GM10248 (cell line): ENCODE measurements around the gene PZP.
"Not testable (repeated sequence)": the region's sequence is repeated elsewhere in the genome, so short reads cannot be mapped to it uniquely, and the experiment has no call there.

Experiments
- CTCF ChIA-PET: fragments of 300-600 bp; sonication (Branson Sonifier 250); formaldehyde crosslinking; extraction: SDS; loops from one replicate; lab custom pipeline; 2021; ENCODE audit warnings: antibody characterized with exemption; lab: Yijun Ruan, JAX
- POLR2A ChIA-PET: fragments of 350-650 bp; sonication (Branson Sonifier 250); formaldehyde crosslinking; extraction: SDS; loops from one replicate; lab custom pipeline; 2020; ENCODE audit warnings: antibody characterized with exemption; lab: Yijun Ruan, JAX
- DNase-seq: peaks from one replicate; pipeline ENCODE4 v3.0.0; 2012; ENCODE audit errors: extremely low spot score
- TF ChIP-seq, protein P1 (sequence below): IDR thresholded peaks from 2 replicates; pipeline ENCODE4 v1.5.1; 2012; ENCODE audit warnings: mild to moderate bottlenecking, low read depth; ENCODE audit errors: extremely low read depth, missing control alignments, control extremely low read depth

The PZP gene

DNA sequence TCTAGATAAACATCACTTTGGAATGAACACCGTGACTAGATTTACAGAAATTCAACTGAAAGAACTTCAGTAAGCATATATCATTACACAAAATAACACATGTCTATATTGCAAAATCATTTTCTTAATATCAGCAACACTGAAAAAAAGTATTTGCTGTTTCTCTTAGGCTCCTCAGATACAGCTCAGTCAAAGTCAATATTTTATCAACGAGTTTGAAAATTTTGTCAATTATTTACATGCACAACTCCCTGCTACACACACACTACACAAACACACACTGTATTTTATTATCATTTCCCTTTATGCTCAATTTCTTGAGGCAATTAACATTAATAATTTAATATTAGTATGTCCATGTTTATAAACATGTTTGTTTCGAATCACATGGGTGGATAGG is 3.8 kb downstream of the PZP start:
- DNase-seq = no peak
- ChIA-PET CTCF (no interaction called here), POLR2A (no interaction called here)
- TF ChIP-seq, protein P1, sequence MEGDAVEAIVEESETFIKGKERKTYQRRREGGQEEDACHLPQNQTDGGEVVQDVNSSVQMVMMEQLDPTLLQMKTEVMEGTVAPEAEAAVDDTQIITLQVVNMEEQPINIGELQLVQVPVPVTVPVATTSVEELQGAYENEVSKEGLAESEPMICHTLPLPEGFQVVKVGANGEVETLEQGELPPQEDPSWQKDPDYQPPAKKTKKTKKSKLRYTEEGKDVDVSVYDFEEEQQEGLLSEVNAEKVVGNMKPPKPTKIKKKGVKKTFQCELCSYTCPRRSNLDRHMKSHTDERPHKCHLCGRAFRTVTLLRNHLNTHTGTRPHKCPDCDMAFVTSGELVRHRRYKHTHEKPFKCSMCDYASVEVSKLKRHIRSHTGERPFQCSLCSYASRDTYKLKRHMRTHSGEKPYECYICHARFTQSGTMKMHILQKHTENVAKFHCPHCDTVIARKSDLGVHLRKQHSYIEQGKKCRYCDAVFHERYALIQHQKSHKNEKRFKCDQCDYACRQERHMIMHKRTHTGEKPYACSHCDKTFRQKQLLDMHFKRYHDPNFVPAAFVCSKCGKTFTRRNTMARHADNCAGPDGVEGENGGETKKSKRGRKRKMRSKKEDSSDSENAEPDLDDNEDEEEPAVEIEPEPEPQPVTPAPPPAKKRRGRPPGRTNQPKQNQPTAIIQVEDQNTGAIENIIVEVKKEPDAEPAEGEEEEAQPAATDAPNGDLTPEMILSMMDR = no peak

DNA sequence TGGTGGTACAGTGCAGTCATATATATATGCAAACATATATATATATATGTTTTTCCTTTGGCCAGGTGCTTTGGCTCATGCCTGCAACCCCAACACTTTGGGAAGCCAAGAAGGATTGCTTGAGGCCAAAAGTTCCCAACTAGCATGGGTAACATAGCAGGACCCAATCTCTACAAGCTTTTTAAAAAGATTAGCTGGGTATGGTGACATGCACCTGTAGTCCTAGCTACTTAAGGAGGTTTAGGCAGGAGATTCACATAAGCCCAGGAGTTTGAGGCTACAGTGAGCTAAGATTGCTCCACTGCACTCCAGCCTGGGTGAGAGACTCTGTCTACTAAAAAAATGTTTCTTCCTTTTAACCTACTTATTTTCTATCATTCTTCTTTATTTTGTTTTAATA is 10.2 kb downstream of the PZP start:
- no peak for DNase-seq
- ChIA-PET POLR2A (no interaction called here), CTCF (interaction anchor here (1.2 kb wide), 1 partner anchor 8 kb away, joined by 3 read pairs; no protein-coding TSS in a partner anchor)
- TF ChIP-seq, protein P1 = no peak

DNA sequence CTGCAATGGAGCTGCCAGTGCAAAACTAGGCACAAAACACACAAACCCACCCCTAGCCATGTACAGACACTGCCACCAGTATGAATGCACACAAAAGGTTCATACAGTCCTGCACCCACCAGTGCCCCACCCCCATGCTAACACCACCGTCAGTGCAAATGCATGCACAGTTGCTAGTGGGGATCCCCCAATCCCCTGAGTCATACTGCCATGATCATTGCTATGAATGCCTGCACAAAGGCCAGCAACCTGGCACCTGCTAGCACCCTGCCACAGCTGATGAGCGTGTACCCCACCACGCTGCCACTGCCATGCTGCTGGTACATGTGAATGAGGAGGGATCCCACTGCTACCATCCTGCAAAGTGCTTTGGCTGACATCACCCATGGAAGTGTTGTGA is 23.9 kb downstream of the PZP start:
- no peak for DNase-seq
- CTCF ChIA-PET = interaction anchor here (0.9 to 1.3 kb wide), 2 partner anchors 11 to 294 kb away, joined by 4 to 5 read pairs; no protein-coding TSS in a partner anchor
- POLR2A ChIA-PET = no interaction called here
- TF ChIP-seq, protein P1 = no peak

DNA sequence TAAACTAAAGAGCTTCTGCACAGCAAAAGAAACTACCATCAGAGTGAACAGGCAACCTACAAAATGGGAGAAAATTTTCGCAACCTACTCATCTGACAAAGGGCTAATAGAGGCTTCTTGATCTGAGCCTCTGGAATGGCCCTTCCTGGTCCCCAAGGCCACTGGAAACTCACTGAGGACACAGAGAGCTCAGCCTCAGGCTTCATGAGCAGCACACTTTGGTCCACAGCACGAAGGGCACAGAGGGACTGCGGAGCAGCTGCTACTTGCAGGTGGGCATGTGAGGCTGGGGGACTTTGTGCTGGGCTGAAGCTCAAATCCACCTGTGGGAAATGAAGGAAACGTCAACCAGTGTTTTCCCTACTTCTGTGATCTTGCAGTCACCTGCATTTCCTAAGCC is 27.4 kb downstream of the PZP start:
- CTCF ChIA-PET = no interaction called here
- POLR2A ChIA-PET = no interaction called here
- TF ChIP-seq, protein P1 = no peak
- no peak for DNase-seq

DNA sequence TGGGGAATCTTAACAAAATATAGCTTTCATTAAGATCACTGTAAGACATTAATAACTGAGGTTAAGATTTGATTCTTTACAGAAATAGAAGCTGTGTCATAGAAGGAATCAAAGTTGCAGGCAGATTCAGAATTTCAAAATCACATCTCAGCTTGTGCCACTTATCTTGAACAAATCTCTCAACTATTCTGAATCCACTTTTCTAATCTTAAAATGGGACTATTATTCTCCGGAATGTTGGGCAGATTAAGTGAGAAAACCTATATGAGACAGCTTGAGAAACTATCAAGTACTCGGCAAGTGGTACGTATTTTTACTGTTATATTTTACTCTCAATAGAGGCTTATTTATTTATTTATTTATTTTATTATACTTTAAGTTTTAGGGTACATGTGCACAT is 28.4 kb downstream of the PZP start:
- ChIA-PET CTCF (interaction anchor here (1.2 to 1.4 kb wide), 2 partner anchors 9 to 10 kb away, joined by 3 to 4 read pairs; no protein-coding TSS in a partner anchor), POLR2A (no interaction called here)
- TF ChIP-seq, protein P1 = no peak
- DNase-seq = no peak

DNA sequence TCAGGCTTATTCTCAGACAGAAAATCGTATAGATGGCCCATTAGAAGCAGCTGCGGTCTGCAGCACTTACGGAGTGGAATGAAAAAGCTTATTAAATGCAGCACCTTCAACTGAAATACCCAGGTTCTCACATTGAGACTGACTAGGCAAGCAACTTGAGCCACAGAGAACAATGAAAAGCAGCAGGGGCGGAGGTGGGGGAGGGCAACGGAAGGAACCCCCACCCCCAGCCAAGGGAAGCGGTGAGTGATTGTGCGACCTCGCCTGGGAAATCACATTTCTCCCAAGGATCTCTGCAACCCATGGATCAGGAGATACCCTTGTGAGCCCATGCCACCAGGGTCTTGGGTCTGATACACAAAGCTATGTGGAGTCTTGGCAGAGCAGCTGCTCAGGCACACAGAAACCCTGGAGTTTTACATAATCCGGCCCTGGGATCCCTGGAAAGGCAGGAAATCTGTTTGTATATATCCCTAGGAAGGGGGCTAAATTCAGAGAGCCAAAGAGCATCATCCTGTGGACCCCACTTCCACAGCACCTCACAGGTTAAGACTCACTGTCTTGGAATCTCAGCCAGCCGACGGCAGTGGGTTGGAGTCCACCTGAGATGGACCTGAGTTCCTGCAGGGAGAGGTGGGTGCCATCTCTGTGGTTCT is 38.1 kb downstream of the PZP start:
- POLR2A ChIA-PET = no interaction called here
- DNase-seq = no peak

DNA sequence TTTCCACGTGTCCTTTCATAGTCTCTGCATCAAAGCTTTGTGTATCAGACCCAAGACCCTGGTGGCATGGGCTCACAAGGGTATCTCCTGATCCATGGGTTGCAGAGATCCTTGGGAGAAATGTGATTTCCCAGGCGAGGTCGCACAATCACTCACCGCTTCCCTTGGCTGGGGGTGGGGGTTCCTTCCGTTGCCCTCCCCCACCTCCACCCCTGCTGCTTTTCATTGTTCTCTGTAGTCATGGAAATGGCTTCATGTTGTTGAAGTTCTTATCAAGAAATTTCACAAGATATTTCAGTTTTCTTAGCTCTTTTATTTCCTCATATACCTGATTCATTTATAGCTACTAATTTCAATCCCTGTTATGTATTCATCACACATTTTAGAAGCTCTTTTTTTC is 40.9 kb downstream of the PZP start:
- CTCF ChIA-PET, DNase-seq, POLR2A ChIA-PET: not testable (repeated sequence)

More for the DNA sequence above, 38.1 kb downstream of the PZP start:
- TF ChIP-seq, protein P1 = no peak
- CTCF ChIA-PET = interaction anchor here (1.5 kb wide), 1 partner anchor 9 kb away, joined by 3 read pairs; no protein-coding TSS in a partner anchor
